Limb (tissue), 2 donors: ENCODE data around the gene GATA5.
"Not testable (repeated sequence)": the region's sequence is repeated elsewhere in the genome, so short reads cannot be mapped to it uniquely, and the experiment has no call there.

Source experiments
- DNase-seq, 2 donors: peaks; one replicate each; pipeline ENCODE4 v3.0.0-alpha.2; 2016; ENCODE audit errors: extremely low spot score in 2 of 2

The GATA5 gene

DNA sequence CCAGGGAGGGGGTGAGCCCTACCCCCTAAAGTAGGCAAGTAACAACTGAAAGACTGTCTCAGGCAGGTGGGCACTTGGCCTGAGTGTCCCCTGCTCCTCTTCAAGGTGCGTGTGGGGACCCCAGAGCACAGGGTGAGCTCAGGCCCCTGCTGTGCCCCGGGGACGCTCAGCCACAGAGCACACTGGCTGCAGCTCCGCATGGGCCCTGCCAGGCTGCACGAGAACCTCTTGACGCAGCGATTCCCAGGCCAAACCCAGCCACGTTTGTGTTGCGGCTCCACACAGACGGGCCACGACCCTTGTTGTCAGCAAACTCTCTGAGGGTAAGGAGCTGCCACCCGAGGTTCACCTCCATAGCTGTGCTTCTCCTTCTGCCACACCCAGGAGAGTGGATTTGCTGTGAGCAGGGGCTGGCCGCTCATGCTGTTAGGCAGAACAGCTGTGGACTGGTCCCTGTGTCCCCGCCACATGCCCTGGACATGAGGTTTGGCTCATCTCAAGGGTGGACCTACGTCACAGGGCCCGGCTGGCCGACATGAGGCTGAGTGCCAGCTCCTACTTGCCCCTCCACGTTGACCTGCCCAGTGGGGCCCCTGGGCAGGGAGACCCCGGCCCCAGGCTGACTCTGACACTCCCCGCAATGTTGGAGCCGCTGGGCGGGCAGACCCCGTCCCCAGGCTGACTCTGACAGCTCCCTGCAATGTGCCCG lies 29.7 kb upstream of the GATA5 start:
- no peak for DNase-seq

GRCh38 chr20:62504323-62504722 lies 28.5 kb upstream of the GATA5 start:
- DNase-seq = no peak

- DNase-seq = no peak
Observed at GRCh38 chr20:62503401-62504178, 27.8 kb upstream of the GATA5 start.

DNA sequence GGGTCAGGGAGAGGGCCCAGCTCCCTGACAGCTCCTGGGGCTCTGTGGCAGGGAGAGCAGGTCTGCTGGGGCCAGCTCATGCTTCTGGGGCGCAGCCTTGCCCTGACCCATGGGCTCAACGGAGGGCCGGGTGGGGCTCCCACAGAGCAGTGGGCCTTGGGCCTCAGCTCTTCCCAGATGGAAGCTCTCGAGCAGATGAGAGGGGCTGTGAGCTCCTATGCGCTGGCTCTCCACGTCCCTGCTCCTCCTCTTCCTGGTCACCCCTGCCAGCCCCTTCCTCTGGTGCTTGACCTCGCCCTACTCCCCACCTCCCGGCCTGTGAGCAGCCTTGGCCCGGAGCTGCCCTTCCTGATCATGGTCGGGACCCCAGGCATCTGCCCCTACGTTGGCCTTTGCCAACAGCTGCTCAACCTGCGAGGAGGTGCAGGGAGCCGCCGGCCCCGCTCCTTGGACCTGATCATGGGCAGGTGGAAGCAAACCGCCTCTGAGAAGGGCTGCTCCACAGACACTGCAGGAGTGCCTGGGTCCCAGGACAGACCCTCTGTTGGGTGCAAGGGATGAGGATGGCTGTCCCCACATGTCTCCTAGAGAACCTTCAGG lies 26.8 kb upstream of the GATA5 start:
- no peak for DNase-seq

- DNase-seq = no peak
Observed at GRCh38 chr20:62501801-62502495, 26.2 kb upstream of the GATA5 start.

DNA sequence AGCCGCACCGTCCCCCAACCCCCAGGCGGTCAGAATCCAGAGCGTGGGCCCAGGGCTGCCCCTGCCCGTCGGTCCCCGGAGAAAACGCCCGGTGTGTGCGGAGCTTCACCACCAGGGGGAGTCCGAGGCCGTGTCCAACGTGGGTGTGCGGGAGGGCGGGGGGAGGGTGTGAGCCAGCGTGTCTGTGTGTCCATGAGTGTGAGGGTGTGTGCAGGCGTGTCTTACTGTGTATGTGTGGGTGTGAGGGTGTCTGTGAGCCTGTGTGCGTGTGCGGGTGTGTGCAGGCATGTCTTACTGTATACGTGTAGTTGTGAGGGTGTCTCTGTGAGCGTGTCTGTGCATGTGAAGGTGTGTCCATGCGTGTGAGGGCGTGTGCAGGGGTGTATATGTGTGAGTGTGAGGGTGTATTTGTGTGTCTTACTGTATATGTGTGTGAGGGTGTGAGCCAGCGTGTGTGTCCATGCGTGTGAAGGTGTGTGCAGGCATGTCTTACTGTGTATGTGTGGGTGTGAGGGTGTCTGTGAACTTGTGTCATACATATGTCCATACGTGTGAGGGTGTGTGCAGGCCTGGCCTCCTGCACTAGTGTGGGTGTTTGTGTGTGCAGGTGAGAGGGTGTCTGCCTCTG lies 24.6 kb upstream of the GATA5 start:
- DNase-seq = peak in 1 of 2 donors; percentile 87

DNA sequence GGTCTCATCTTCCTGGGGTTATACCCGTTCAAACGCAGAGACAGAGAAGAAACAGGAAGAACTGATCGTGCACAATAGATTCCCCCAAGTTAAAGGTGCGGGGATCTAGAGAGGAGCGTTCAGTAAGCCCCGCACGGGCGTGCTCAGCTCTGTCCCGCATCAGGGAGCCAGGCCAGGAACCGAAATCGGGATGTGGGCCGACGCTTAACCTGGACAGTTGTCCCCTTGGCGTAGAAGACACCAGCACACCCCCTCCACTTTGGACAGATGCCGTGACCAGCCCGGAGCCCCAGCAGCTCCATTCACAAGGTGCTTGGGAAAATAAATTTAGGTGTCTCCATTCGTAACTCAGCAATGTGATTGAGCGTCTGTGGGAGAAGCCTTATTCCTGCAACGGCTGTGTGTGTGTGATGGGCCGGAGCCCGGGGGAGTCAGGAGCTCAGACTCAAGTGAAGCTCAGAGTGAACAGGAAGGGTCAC lies 24.0 kb upstream of the GATA5 start:
- DNase-seq = no peak

DNA sequence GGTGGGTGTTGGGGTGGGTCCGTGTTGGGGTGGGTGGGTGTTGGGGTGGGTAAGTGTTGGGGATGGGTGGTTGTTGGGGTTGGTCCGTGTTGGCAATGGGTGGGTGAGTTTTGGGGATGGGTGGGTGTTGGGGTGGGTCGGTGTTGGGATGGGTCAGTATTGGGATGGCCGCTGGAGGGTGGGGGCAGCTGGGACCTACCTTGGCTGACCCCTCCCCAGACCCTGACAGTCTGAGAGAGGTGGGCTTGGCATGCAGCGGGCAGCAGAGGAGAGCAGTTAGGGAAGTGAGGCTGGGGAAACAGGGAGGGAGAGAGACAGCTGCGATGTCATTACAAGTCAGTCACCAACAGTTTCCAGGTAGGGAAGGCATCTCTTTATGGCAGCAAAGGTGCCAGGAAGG lies 23.1 kb upstream of the GATA5 start:
- no peak for DNase-seq

- peak in 1 of 2 donors; percentile 73 for DNase-seq
Observed at GRCh38 chr20:62496568-62497218, 20.9 kb upstream of the GATA5 start.

DNA sequence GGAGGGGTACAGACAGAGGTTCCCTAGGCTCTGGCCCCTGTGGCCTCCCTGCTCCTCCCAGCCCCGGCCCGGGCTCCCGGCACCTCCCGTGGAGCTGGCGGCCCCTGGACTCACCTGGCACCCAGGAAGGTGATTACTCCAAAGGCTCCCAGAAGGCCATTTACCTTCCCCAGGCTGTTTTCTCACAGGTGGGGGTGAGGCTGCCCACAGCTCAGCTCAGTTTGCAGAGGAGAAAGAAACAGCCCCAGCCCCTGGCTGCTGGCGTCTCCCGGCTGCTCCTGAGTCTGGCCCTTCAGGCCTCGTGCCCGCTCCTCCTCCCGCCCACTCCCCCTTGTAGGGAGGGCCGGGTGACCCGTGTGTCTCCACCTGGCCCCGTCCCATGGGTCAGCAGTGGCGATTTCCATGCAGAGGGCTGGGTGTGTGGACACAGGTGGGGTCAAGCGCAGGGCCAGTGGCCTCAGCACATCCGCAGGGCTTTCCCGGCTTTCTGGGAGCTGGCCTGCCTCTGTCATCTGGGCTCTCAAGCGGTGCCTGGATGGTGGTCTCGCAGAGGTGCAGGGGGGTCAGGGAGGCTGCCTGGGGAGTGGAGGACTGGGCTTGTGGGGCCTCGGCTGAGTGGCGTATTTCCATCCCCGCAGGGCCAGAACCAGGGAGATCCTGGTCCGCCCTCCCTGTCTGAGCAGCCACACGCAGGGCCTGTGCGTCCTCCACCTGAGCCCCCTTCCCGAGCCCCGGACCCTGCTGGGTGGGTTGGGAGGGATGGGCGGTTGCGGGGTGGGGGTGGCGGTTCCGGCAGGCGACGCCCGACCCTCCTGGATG lies 20.2 kb upstream of the GATA5 start:
- DNase-seq = no peak

DNA sequence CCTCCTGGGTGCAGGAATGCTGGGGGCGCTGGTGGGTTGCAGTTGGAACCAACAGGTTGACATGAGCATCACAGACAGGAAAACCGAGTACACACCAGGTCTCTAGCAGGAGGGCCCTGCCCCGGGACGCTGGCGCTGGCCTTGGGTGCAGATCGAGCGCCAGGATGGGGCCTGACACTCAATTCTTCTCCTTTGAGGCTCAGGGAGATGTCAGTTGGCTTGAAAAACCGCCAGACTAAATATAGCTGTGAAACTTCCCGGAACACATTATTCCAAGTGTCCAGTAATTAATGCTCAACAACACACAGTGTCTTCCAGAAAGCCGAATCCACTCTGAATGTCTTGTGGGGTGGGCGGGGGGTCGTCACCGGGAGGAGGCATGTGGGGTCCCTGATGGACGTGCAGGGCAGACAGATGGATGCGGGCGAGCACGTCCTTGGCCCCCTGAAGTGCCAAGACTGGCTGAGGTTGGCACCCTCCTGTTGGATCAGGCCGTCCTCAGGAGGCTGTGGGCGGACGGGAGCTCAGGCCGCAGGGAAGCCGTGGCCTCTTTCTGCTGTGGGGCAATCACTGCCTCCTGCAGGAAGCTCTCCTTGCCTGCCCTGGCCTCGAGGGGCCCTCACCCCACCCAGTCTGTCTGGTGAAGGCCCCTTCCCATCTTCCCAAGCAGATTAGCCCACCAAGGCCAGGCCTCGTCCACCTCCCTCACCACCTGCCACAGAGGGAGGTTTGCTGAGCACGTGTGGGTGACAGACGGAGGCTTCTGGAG lies 19.4 kb upstream of the GATA5 start:
- no peak for DNase-seq

- no peak for DNase-seq
Observed at GRCh38 chr20:62494537-62494936, 18.7 kb upstream of the GATA5 start.

GRCh38 chr20:62493886-62494285 lies 18.1 kb upstream of the GATA5 start:
- no peak for DNase-seq

GRCh38 chr20:62493253-62493885 lies 17.6 kb upstream of the GATA5 start:
- no peak for DNase-seq

GRCh38 chr20:62492711-62493110 lies 16.9 kb upstream of the GATA5 start:
- DNase-seq = no peak

DNA sequence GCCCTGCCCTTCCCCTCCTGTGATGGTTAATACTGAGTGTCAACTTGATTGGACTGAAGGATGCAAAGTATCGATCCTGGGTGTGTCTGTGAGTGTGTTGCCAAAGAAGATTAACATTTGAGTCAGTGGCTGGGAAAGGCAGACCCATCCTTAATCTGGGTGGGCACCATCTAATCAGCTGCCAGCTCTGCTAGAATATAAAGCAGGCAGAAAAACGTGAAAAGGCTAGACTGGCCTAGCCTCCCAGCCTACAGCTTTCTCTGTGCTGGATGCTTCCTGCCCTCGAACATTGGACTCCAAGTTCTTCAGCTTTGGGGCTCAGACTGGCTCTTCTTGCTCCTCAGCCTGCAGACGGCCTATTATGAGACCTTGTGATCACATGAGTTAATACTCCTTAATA lies 15.0 kb upstream of the GATA5 start:
- not testable (repeated sequence) for DNase-seq

DNA sequence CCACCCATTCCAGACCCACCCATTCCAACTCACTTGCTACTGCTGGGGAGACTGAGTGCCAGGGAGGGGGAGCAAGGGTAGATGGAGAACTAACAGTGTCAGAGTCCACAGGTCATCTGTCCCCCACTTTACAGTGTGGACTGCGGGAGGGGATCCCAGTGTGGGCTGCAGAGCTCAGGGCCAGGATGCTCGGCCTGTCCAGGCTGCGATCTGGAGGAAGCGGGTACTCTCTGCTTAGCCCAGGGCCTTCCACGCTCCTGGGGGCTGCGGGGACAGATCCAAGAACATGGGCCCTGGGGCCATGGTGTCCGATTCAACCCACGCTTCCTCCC lies 14.1 kb upstream of the GATA5 start:
- no peak for DNase-seq

DNA sequence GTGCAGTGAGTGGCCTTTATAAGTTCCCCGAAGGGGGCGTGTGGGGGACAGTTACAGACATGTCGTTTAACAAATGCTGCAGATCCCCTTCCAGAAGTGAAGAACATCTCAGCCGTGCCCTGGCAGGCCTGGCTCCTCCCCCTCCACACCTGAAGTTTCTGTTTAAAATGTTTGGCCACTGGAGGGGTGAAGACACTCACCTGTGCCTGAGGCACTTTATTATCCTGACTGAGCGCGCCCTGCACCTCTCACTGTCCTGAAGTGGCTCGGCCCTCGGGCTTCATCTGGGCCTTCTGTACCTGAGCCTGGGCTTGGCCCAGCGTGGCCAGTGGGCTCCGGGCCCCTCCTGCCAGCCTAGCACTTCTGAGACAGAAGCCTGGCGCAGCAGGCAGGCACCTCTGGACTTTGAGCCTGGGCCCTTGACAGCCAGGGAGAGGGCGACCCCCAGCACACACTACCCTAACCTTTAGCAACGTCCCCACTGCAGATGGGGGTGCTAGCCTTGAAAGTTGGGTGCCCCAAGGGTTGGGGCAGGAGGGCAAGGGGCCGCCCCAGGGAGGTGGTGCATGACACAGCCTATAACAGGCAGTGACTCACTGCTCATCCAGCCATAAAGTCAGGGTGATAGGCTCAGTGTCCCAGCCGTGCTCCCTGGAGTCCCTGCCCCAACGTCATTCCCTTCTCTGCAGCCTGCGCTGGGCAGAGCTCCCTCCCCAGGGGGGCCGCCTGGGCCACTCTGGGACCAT lies 13.6 kb upstream of the GATA5 start:
- DNase-seq = no peak
